GM23338 (cell line): ENCODE measurements around the gene NPAS2. TPM values are rescaled to one million over a fixed set of nuclear protein-coding genes. Genes with fewer than 3 reads are reported as not detected.

ENCODE experiments used
- ATAC-seq: fragments of 200-7000 bp; cut with Tn5 transposase; 3 replicates; pipeline ENCODE4 v1.9.1; 2020
- DNase-seq: peaks from one replicate; pipeline ENCODE4 v3.0.0-alpha.2; 2015; ENCODE audit warnings: low spot score
- H2AFZ ChIP-seq: fragments of 200-600 bp; sonication (generic); 2 replicates; pipeline ENCODE4 v1.8.0; 2016; ENCODE audit warnings: antibody characterized with exemption, mild to moderate bottlenecking, moderate library complexity
- H3F3A ChIP-seq: fragments of 200-600 bp; sonication (generic); replicated peaks from 2 replicates; pipeline ENCODE4 v1.8.0; 2017; ENCODE audit warnings: antibody characterized with exemption, mixed run types, low read depth
- H3K27ac ChIP-seq: fragments of 200-600 bp; sonication (generic); 2 replicates; pipeline ENCODE4 v1.6.1; 2016; ENCODE audit warnings: low read depth
- H3K27me3 ChIP-seq: fragments of 200-600 bp; sonication (generic); 2 replicates; pipeline ENCODE4 v1.8.0; 2016; ENCODE audit warnings: mild to moderate bottlenecking, mixed run types, moderate library complexity; ENCODE audit not compliant: insufficient read depth
- H3K36me3 ChIP-seq: fragments of 200-600 bp; sonication (generic); 2 replicates; pipeline ENCODE4 v1.8.0; 2016; ENCODE audit warnings: mild to moderate bottlenecking; ENCODE audit not compliant: insufficient read depth
- H3K4me1 ChIP-seq: fragments of 200-600 bp; sonication (generic); 2 replicates; pipeline ENCODE4 v1.8.0; 2016; ENCODE audit warnings: mild to moderate bottlenecking, moderate library complexity; ENCODE audit not compliant: insufficient read depth
- H3K4me2 ChIP-seq: fragments of 200-600 bp; sonication (generic); 2 replicates; pipeline ENCODE4 v1.7.1; 2017; ENCODE audit warnings: mixed run types
- H3K4me3 ChIP-seq: fragments of 200-600 bp; sonication (generic); 2 replicates; pipeline ENCODE4 v1.6.1; 2016; ENCODE audit warnings: mixed run types
- H3K79me2 ChIP-seq: fragments of 200-600 bp; sonication (generic); replicated peaks from 2 replicates; pipeline ENCODE4 v1.8.0; 2017; ENCODE audit warnings: mild to moderate bottlenecking; ENCODE audit not compliant: insufficient read depth
- H3K9me2 ChIP-seq: fragments of 200-600 bp; sonication (generic); 2 replicates; pipeline ENCODE4 v1.8.0; 2017; ENCODE audit not compliant: insufficient read depth
- H4K20me1 ChIP-seq: fragments of 200-600 bp; sonication (generic); replicated peaks from 2 replicates; pipeline ENCODE4 v1.8.0; 2017; ENCODE audit warnings: mild to moderate bottlenecking; ENCODE audit not compliant: insufficient read depth
- H3K27ac Mint-ChIP-seq: 2 replicates; pipeline ENCODE4 v1.8.0; 2020; ENCODE audit warnings: inconsistent platforms, mild to moderate bottlenecking, moderate library complexity, mixed read lengths
- H3K27me3 Mint-ChIP-seq: 3 replicates; pipeline ENCODE4 v1.8.0; 2022; ENCODE audit warnings: low read depth, mild to moderate bottlenecking, moderate library complexity, mixed read lengths, inconsistent platforms; ENCODE audit not compliant: insufficient read depth, poor library complexity
- H3K36me3 Mint-ChIP-seq: 3 replicates; pipeline ENCODE4 v1.8.0; 2021; ENCODE audit warnings: low read depth, mild to moderate bottlenecking, inconsistent platforms, moderate library complexity, mixed read lengths
- H3K4me1 Mint-ChIP-seq: 3 replicates; pipeline ENCODE4 v1.8.0; 2020; ENCODE audit warnings: mild to moderate bottlenecking, inconsistent platforms, mixed read lengths
- H3K4me3 Mint-ChIP-seq: 3 replicates; pipeline ENCODE4 v1.8.0; 2021; ENCODE audit warnings: moderate library complexity, mild to moderate bottlenecking, inconsistent platforms, mixed read lengths
- H3K9me3 Mint-ChIP-seq: 3 replicates; pipeline ENCODE4 v1.8.0; 2020; ENCODE audit warnings: moderate library complexity, mild to moderate bottlenecking, inconsistent platforms, mixed read lengths
- CREB1 ChIP-seq: fragments of 250-450 bp; sonication (Bioruptor Pico); IDR thresholded peaks from 2 replicates; pipeline ENCODE4 v1.5.0; 2020; ENCODE audit warnings: low read depth, mild to moderate bottlenecking, moderate library complexity
- CTCF ChIP-seq, 2 experiments: fragments of 200-600 bp in 1 of 2; sonication (generic) in 1 of 2; conservative IDR thresholded peaks; 2 replicates each; pipeline versions ENCODE4 v1.5.1 to v1.6.1; 2016 to 2017; ENCODE audit warnings: antibody characterized with exemption in 2 of 2, low read depth in 2 of 2, mild to moderate bottlenecking in 2 of 2, moderate library complexity in 1 of 2
- ETS1 ChIP-seq: IDR thresholded peaks from 2 replicates; pipeline ENCODE4 v1.6.1; 2016; ENCODE audit warnings: antibody characterized with exemption
- EZH2 ChIP-seq: fragments of 200-600 bp; sonication (generic); IDR thresholded peaks from one replicate; pipeline ENCODE4 v1.8.0; 2017; ENCODE audit warnings: antibody characterized with exemption, mild to moderate bottlenecking, low read depth; ENCODE audit not compliant: unreplicated experiment
- EZH2phosphoT487 ChIP-seq: fragments of 200-600 bp; sonication (generic); IDR thresholded peaks from one replicate; pipeline ENCODE4 v1.8.1; 2018; ENCODE audit warnings: antibody characterized with exemption; ENCODE audit not compliant: unreplicated experiment
- JUNB ChIP-seq: IDR thresholded peaks from one replicate; pipeline ENCODE4 v1.6.1; 2016; ENCODE audit warnings: antibody characterized with exemption; ENCODE audit not compliant: unreplicated experiment
- NANOG ChIP-seq: IDR thresholded peaks from 2 replicates; pipeline ENCODE4 v1.6.1; 2016; ENCODE audit warnings: antibody characterized with exemption, borderline replicate concordance
- POLR2AphosphoS5 ChIP-seq: IDR thresholded peaks from 2 replicates; pipeline ENCODE4 v1.6.1; 2016; ENCODE audit warnings: antibody characterized with exemption, low read depth
- REST ChIP-seq: IDR thresholded peaks from one replicate; pipeline ENCODE4 v1.6.1; 2018; ENCODE audit warnings: antibody characterized with exemption; ENCODE audit not compliant: unreplicated experiment
- STAT1 ChIP-seq: IDR thresholded peaks from one replicate; pipeline ENCODE4 v1.6.1; 2016; ENCODE audit warnings: antibody characterized with exemption; ENCODE audit not compliant: unreplicated experiment
- ZNF114 ChIP-seq: fragments of 250-450 bp; sonication (Bioruptor Pico); IDR thresholded peaks from 2 replicates; pipeline ENCODE4 v1.5.0; 2020; ENCODE audit warnings: mild to moderate bottlenecking, moderate library complexity
- ZNF331 ChIP-seq: fragments of 250-450 bp; sonication (Bioruptor Pico); IDR thresholded peaks from 2 replicates; pipeline ENCODE4 v1.5.0; 2020; ENCODE audit warnings: low read depth, mild to moderate bottlenecking, moderate library complexity
- ZNF462 ChIP-seq: fragments of 250-450 bp; sonication (Bioruptor Pico); IDR thresholded peaks from 2 replicates; pipeline ENCODE4 v1.5.0; 2020; ENCODE audit warnings: mild to moderate bottlenecking, moderate library complexity
- polyA plus RNA-seq: library from polyadenylated mRNA; unstranded; fragments of >200 nt; fragmentation: Nextera tagmentation; extraction: Ambion mirVana; gene quantifications from 2 replicates; pipeline ENCODE4 v1.2.1, GENCODE V29; 2016
- total RNA-seq: library from RNA; depleted of rRNA; stranded (reverse); fragments of >200 nt; shearing (Covaris generic); gene quantifications from 2 replicates; pipeline ENCODE4 v1.2.3, GENCODE V29; 2014

Gene NPAS2
- total and polyA plus RNA-seq, 2 experiments from 2014 or later = 0.56 to 1.1 TPM

GRCh38 chr2:101030866-101031554, 211.1 kb downstream of the NPAS2 start:
- H3K4me1 Mint-ChIP-seq = peaks cover 9% of the 10 kb centered on the region
- Histone ChIP-seq H4K20me1 (peaks cover 4% of the 10 kb centered on the region; the same call in 1 of the 2 replicates), H3K79me2 (no peaks in the 10 kb centered on the region), H3K27me3 (no peaks in the 10 kb centered on the region), H3K4me1 (peaks cover 8% of the 10 kb centered on the region), H3K27ac (no peak overlapping the region), H3K4me2 (no peak overlapping the region), H3K36me3 (peaks cover 8% of the 10 kb centered on the region), H3K4me3 (no peak overlapping the region), H2AFZ (no peak overlapping the region), H3K9me2 (no peaks in the 10 kb centered on the region), H3F3A (no peaks in the 10 kb centered on the region)
- no peak overlapping the region for H3K4me3 Mint-ChIP-seq
- no peaks in the 10 kb centered on the region for H3K9me3 Mint-ChIP-seq
- DNase-seq (no peak), ATAC-seq (no peak)
- TF ChIP-seq CTCF (conservative IDR thresholded peaks at IDR 0.05; ENCODE audit: low read depth in 2 of 2) = no peak; a peak in 1 of 4 replicates
- TF ChIP-seq ZNF114 (CRISPR knock-in tag) = no peak
- TF ChIP-seq CREB1 = no peak
- TF ChIP-seq JUNB = no peak
- no peak for TF ChIP-seq ZNF331 (CRISPR knock-in tag)
- TF ChIP-seq ZNF462 = no peak
- TF ChIP-seq NANOG = no peak
- TF ChIP-seq ETS1 = no peak
- no peak for TF ChIP-seq STAT1
- TF ChIP-seq EZH2 = no peak
- TF ChIP-seq REST = no peak
- no peak for TF ChIP-seq POLR2AphosphoS5
- no peak for TF ChIP-seq EZH2phosphoT487
- no peak overlapping the region for H3K27ac Mint-ChIP-seq
- H3K36me3 Mint-ChIP-seq = peaks cover 81% of the 10 kb centered on the region
- peaks cover 10% of the 10 kb centered on the region for H3K27me3 Mint-ChIP-seq
